Adipocyte (in vitro differentiated cells): ENCODE data around the gene POT1.

Experiments
- DNase-seq: peaks from one replicate; pipeline ENCODE4 v3.0.0-alpha.2; 2015; ENCODE audit warnings: low read depth
- H3K27me3 ChIP-seq: replicated peaks from 2 replicates; pipeline ENCODE4 v1.7.0; 2013; ENCODE audit warnings: mild to moderate bottlenecking, low read length, moderate library complexity; ENCODE audit not compliant: control insufficient read depth, insufficient read depth
- H3K36me3 ChIP-seq: 2 replicates; pipeline ENCODE4 v1.7.0; 2013; ENCODE audit warnings: low read length, mild to moderate bottlenecking, moderate library complexity; ENCODE audit not compliant: control insufficient read depth, insufficient read depth, severe bottlenecking
- H3K4me1 ChIP-seq: 2 replicates; pipeline ENCODE4 v1.7.0; 2013; ENCODE audit warnings: mild to moderate bottlenecking, low read length, moderate library complexity; ENCODE audit not compliant: control insufficient read depth, insufficient read depth
- H3K4me3 ChIP-seq: 2 replicates; pipeline ENCODE4 v1.7.0; 2013; ENCODE audit warnings: mild to moderate bottlenecking, low read length, moderate library complexity
- H3K9ac ChIP-seq: 2 replicates; pipeline ENCODE4 v1.7.0; 2013; ENCODE audit warnings: mild to moderate bottlenecking, low read length, moderate library complexity
- H3K9me3 ChIP-seq: 2 replicates; pipeline ENCODE4 v1.7.0; 2013; ENCODE audit warnings: mild to moderate bottlenecking, low read length, moderate library complexity; ENCODE audit not compliant: control insufficient read depth

Gene POT1

GRCh38 chr7:124857672-124858235 lies 71.9 kb downstream of the POT1 start:
- Histone ChIP-seq H3K9me3 (no peaks in the 10 kb centered on the region), H3K4me1 (no peaks in the 10 kb centered on the region), H3K9ac (no peak overlapping the region), H3K4me3 (no peak overlapping the region), H3K36me3 (peaks cover 13% of the 10 kb centered on the region), H3K27me3 (no peaks in the 10 kb centered on the region)
- DNase-seq, result no peak

GRCh38 chr7:124856299-124856888 lies 73.2 kb downstream of the POT1 start:
- Histone ChIP-seq H3K9ac (no peak overlapping the region), H3K4me1 (peaks cover 5% of the 10 kb centered on the region), H3K36me3 (peaks cover 10% of the 10 kb centered on the region), H3K4me3 (no peak overlapping the region), H3K9me3 (no peaks in the 10 kb centered on the region), H3K27me3 (no peaks in the 10 kb centered on the region)
- DNase-seq, result peak; percentile 80

- H3K27me3 ChIP-seq, result no peaks in the 10 kb centered on the region
- peaks cover 32% of the 10 kb centered on the region for H3K36me3 ChIP-seq
- H3K9ac ChIP-seq, result no peak overlapping the region
- no peak for DNase-seq
- no peaks in the 10 kb centered on the region for H3K9me3 ChIP-seq
- no peaks in the 10 kb centered on the region for H3K4me1 ChIP-seq
- H3K4me3 ChIP-seq, result no peak overlapping the region
Measured at GRCh38 chr7:124843336-124843735, 86.3 kb downstream of the POT1 start.

- Histone ChIP-seq H3K9ac (no peak overlapping the region), H3K9me3 (no peaks in the 10 kb centered on the region), H3K36me3 (peaks cover 18% of the 10 kb centered on the region), H3K27me3 (no peaks in the 10 kb centered on the region), H3K4me3 (no peak overlapping the region), H3K4me1 (no peaks in the 10 kb centered on the region)
- no peak for DNase-seq
Measured at GRCh38 chr7:124840435-124840834, 89.2 kb downstream of the POT1 start.

GRCh38 chr7:124839687-124840086 lies 89.9 kb downstream of the POT1 start:
- Histone ChIP-seq H3K27me3 (no peaks in the 10 kb centered on the region), H3K4me1 (no peaks in the 10 kb centered on the region), H3K36me3 (peaks cover 18% of the 10 kb centered on the region), H3K9ac (no peak overlapping the region), H3K4me3 (no peak overlapping the region), H3K9me3 (no peaks in the 10 kb centered on the region)
- no peak for DNase-seq

- H3K4me1 ChIP-seq, result no peaks in the 10 kb centered on the region
- H3K36me3 ChIP-seq, result peaks cover 20% of the 10 kb centered on the region
- H3K9me3 ChIP-seq, result no peaks in the 10 kb centered on the region
- H3K27me3 ChIP-seq, result no peaks in the 10 kb centered on the region
- H3K4me3 ChIP-seq, result no peak overlapping the region
- DNase-seq, result no peak
- H3K9ac ChIP-seq, result no peak overlapping the region
Measured at GRCh38 chr7:124836173-124836572, 93.5 kb downstream of the POT1 start.

GRCh38 chr7:124818807-124819206 lies 110.8 kb downstream of the POT1 start:
- H3K27me3 ChIP-seq, result no peaks in the 10 kb centered on the region
- H3K4me3 ChIP-seq, result no peak overlapping the region
- no peak overlapping the region for H3K9ac ChIP-seq
- no peak for DNase-seq
- peaks cover 9% of the 10 kb centered on the region for H3K4me1 ChIP-seq
- peaks cover 21% of the 10 kb centered on the region for H3K36me3 ChIP-seq
- H3K9me3 ChIP-seq, result no peaks in the 10 kb centered on the region

GRCh38 chr7:124813994-124814798 lies 115.4 kb downstream of the POT1 start:
- H3K27me3 ChIP-seq, result no peaks in the 10 kb centered on the region
- H3K36me3 ChIP-seq, result no peaks in the 10 kb centered on the region
- H3K4me1 ChIP-seq, result peaks cover 15% of the 10 kb centered on the region
- H3K4me3 ChIP-seq, result no peak overlapping the region
- DNase-seq, result no peak
- H3K9me3 ChIP-seq, result no peaks in the 10 kb centered on the region
- no peak overlapping the region for H3K9ac ChIP-seq

GRCh38 chr7:124812764-124813163 lies 116.9 kb downstream of the POT1 start:
- H3K9me3 ChIP-seq, result no peaks in the 10 kb centered on the region
- no peaks in the 10 kb centered on the region for H3K27me3 ChIP-seq
- no peak for DNase-seq
- H3K36me3 ChIP-seq, result no peaks in the 10 kb centered on the region
- H3K4me3 ChIP-seq, result no peak overlapping the region
- no peak overlapping the region for H3K9ac ChIP-seq
- peaks cover 15% of the 10 kb centered on the region for H3K4me1 ChIP-seq

- H3K36me3 ChIP-seq, result no peaks in the 10 kb centered on the region
- no peak for DNase-seq
- H3K4me3 ChIP-seq, result no peak overlapping the region
- no peak overlapping the region for H3K9ac ChIP-seq
- no peaks in the 10 kb centered on the region for H3K27me3 ChIP-seq
- peaks cover 15% of the 10 kb centered on the region for H3K4me1 ChIP-seq
- H3K9me3 ChIP-seq, result no peaks in the 10 kb centered on the region
Measured at GRCh38 chr7:124811341-124811740, 118.3 kb downstream of the POT1 start.

GRCh38 chr7:124810605-124811004 lies 119.0 kb downstream of the POT1 start:
- Histone ChIP-seq H3K9me3 (no peaks in the 10 kb centered on the region), H3K27me3 (no peaks in the 10 kb centered on the region), H3K4me1 (peaks cover 15% of the 10 kb centered on the region), H3K9ac (no peak overlapping the region), H3K36me3 (no peaks in the 10 kb centered on the region), H3K4me3 (no peak overlapping the region)
- DNase-seq, result no peak
